H9 (cell line): ENCODE results near the gene INPP5B. TPM values are rescaled to one million over a fixed set of nuclear protein-coding genes. Genes with fewer than 3 reads are reported as not detected.

Source experiments
- DNase-seq: peaks from one replicate; pipeline ENCODE4 v3.0.0-alpha.2; 2017
- H2AFZ ChIP-seq: one replicate; pipeline ENCODE4 v1.6.1; 2013; ENCODE audit warnings: mild to moderate bottlenecking, low read length, control low read depth, moderate library complexity
- H2AK5ac ChIP-seq: 2 replicates; pipeline ENCODE4 v1.6.1; 2013; ENCODE audit warnings: low read length, control low read depth, mixed read lengths; ENCODE audit not compliant: insufficient read length
- H2BK120ac ChIP-seq: one replicate; pipeline ENCODE4 v1.6.1; 2013; ENCODE audit warnings: low read depth, mild to moderate bottlenecking, low read length, control low read depth, inconsistent platforms; ENCODE audit not compliant: poor library complexity, severe bottlenecking
- H2BK12ac ChIP-seq: 2 replicates; pipeline ENCODE4 v1.6.1; 2013; ENCODE audit warnings: low read length, control low read depth, mixed read lengths, low read depth; ENCODE audit not compliant: insufficient read length
- H2BK15ac ChIP-seq: 2 replicates; pipeline ENCODE4 v1.6.1; 2013; ENCODE audit warnings: low read depth, low read length, control low read depth
- H2BK20ac ChIP-seq: one replicate; pipeline ENCODE4 v1.6.1; 2013; ENCODE audit warnings: low read depth, mild to moderate bottlenecking, low read length, control low read depth, inconsistent platforms; ENCODE audit not compliant: poor library complexity, severe bottlenecking
- H2BK5ac ChIP-seq: 2 replicates; pipeline ENCODE4 v1.6.1; 2013; ENCODE audit warnings: low read length, control low read depth, mixed read lengths; ENCODE audit not compliant: insufficient read length
- H3K14ac ChIP-seq: 2 replicates; pipeline ENCODE4 v1.6.1; 2013; ENCODE audit warnings: low read length, control low read depth; ENCODE audit not compliant: insufficient read depth
- H3K18ac ChIP-seq: 2 replicates; pipeline ENCODE4 v1.6.1; 2013; ENCODE audit warnings: low read depth, mild to moderate bottlenecking, mixed read lengths, low read length, control low read depth; ENCODE audit not compliant: insufficient read length
- H3K23ac ChIP-seq: 2 replicates; pipeline ENCODE4 v1.6.1; 2013; ENCODE audit warnings: low read length, control low read depth, mixed read lengths, low read depth; ENCODE audit not compliant: insufficient read length
- H3K23me2 ChIP-seq: 2 replicates; pipeline ENCODE4 v1.6.1; 2013; ENCODE audit warnings: low read depth, mild to moderate bottlenecking, mixed read lengths, low read length, control low read depth; ENCODE audit not compliant: insufficient read length, poor library complexity, severe bottlenecking
- H3K27ac ChIP-seq: 2 replicates; pipeline ENCODE4 v1.5.1; 2013; ENCODE audit warnings: low read length, control low read depth, mixed read lengths, low read depth; ENCODE audit not compliant: insufficient read length
- H3K27me3 ChIP-seq: 2 replicates; pipeline ENCODE4 v1.6.1; 2013; ENCODE audit warnings: low read length, control low read depth, inconsistent platforms; ENCODE audit not compliant: insufficient read depth
- H3K4ac ChIP-seq: 2 replicates; pipeline ENCODE4 v1.6.1; 2013; ENCODE audit warnings: low read depth, mild to moderate bottlenecking, control low read depth, inconsistent platforms, low read length, moderate library complexity
- H3K4me1 ChIP-seq: 2 replicates; pipeline ENCODE4 v1.6.1; 2013; ENCODE audit warnings: low read length, control low read depth, inconsistent platforms; ENCODE audit not compliant: insufficient read depth
- H3K4me2 ChIP-seq: 2 replicates; pipeline ENCODE4 v1.6.1; 2013; ENCODE audit warnings: low read length, control low read depth, mixed read lengths; ENCODE audit not compliant: insufficient read length, insufficient read depth
- H3K56ac ChIP-seq: 2 replicates; pipeline ENCODE4 v1.6.1; 2013; ENCODE audit warnings: low read depth, mild to moderate bottlenecking, mixed read lengths, low read length, control low read depth; ENCODE audit not compliant: insufficient read length
- H3K79me1 ChIP-seq: 2 replicates; pipeline ENCODE4 v1.6.1; 2013; ENCODE audit warnings: low read depth, mild to moderate bottlenecking, moderate library complexity, low read length, control low read depth, inconsistent platforms; ENCODE audit not compliant: insufficient read depth, poor library complexity, severe bottlenecking
- H3K79me2 ChIP-seq: 2 replicates; pipeline ENCODE4 v1.6.1; 2013; ENCODE audit warnings: low read length, control low read depth, inconsistent platforms; ENCODE audit not compliant: insufficient read depth
- H3K9ac ChIP-seq: 2 replicates; pipeline ENCODE4 v1.6.1; 2013; ENCODE audit warnings: low read length, control low read depth, mixed read lengths; ENCODE audit not compliant: insufficient read length; ENCODE audit errors: extremely low read depth
- H3K9me3 ChIP-seq: one replicate; pipeline ENCODE4 v1.6.1; 2013; ENCODE audit warnings: low read depth, low read length, inconsistent platforms; ENCODE audit not compliant: control insufficient read depth
- H3T11ph ChIP-seq: one replicate; pipeline ENCODE4 v1.6.1; 2013; ENCODE audit warnings: mild to moderate bottlenecking, low read length, control low read depth, inconsistent platforms
- H4K20me1 ChIP-seq: one replicate; pipeline ENCODE4 v1.6.1; 2013; ENCODE audit not compliant: control insufficient read depth, insufficient read length, insufficient read depth
- H4K5ac ChIP-seq: 2 replicates; pipeline ENCODE4 v1.6.1; 2013; ENCODE audit warnings: low read depth, mild to moderate bottlenecking, mixed read lengths, low read length, control low read depth; ENCODE audit not compliant: insufficient read length
- H4K8ac ChIP-seq: replicated peaks from 2 replicates; pipeline ENCODE4 v1.6.1; 2013; ENCODE audit warnings: low read length, control low read depth, mixed read lengths, low read depth; ENCODE audit not compliant: insufficient read length
- H4K91ac ChIP-seq: 2 replicates; pipeline ENCODE4 v1.6.1; 2013; ENCODE audit warnings: low read depth, mild to moderate bottlenecking, moderate library complexity, mixed read lengths, low read length, control low read depth; ENCODE audit not compliant: insufficient read length
- H3K27ac Mint-ChIP-seq, 3 experiments: 2 replicates in 2 of 3; 3 replicates in 1 of 3; pipeline ENCODE4 v1.8.0; 2020 to 2021; ENCODE audit warnings: mixed read lengths in 3 of 3, mild to moderate bottlenecking in 1 of 3, moderate library complexity in 1 of 3
- H3K27me3 Mint-ChIP-seq: 2 replicates; pipeline ENCODE4 v1.8.0; 2021; ENCODE audit warnings: low read depth, mild to moderate bottlenecking, moderate library complexity, mixed read lengths
- H3K36me3 Mint-ChIP-seq, 3 experiments: 2 replicates in 2 of 3; 3 replicates in 1 of 3; pipeline ENCODE4 v1.8.0; 2020 to 2021; ENCODE audit warnings: low read depth in 3 of 3, mixed read lengths in 3 of 3; ENCODE audit not compliant: insufficient read depth in 1 of 3
- H3K4me1 Mint-ChIP-seq, 2 experiments: 2 replicates each; pipeline ENCODE4 v1.8.0; 2020; ENCODE audit warnings: mixed read lengths in 2 of 2
- H3K4me3 Mint-ChIP-seq, 2 experiments: 2 replicates in 1 of 2; 3 replicates in 1 of 2; pipeline ENCODE4 v1.8.0; 2020 to 2021; ENCODE audit warnings: mild to moderate bottlenecking in 2 of 2, mixed read lengths in 2 of 2, moderate library complexity in 1 of 2
- H3K9me3 Mint-ChIP-seq, 2 experiments: 2 replicates in 1 of 2; 3 replicates in 1 of 2; pipeline ENCODE4 v1.8.0; 2020; ENCODE audit warnings: mild to moderate bottlenecking in 2 of 2, mixed read lengths in 2 of 2, moderate library complexity in 1 of 2
- WGBS: extraction: QIAGEN DNeasy Blood & Tissue Kit; methylation state at CpG from one replicate; pipeline ENCODE4 v1.1.7; 2013; ENCODE audit warnings: missing lambda C conversion rate, low lambda C conversion rate, mixed read lengths; ENCODE audit not compliant: insufficient read length; ENCODE audit errors: extremely low coverage; 5-methylcytosine and 5-hydroxymethylcytosine counted together
- total RNA-seq: library from RNA; stranded (reverse); gene quantifications from 2 replicates; pipeline ENCODE4 v1.2.1, GENCODE V29; 2021
- TF ChIP-seq, protein P1 (sequence below): fragments of 200-600 bp; sonication (generic); conservative IDR thresholded peaks from 3 replicates; pipeline ENCODE4 v1.8.0; 2021; ENCODE audit warnings: antibody characterized with exemption, mild to moderate bottlenecking

Gene INPP5B
- total RNA-seq, 1 experiment from 2014 or later, result 28.2 TPM

DNA sequence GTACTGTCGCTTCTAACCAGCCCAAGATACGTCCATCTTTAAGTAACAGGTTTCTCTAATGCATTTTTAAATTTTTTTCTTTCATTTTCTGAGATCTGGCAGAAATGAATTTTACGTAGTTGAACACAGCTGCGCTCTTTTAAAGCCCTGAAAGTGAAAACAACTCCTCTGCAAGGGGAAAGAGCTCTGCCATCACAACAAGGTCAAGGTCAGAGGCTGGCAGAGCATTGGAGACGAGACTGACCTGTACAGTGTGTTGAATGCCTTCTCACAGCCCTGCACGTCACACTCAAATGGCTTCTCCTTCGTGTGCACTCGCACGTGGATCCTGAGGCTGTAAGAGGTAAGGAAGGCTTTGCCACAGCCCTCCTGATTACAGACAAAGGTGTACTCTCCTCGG, 107.2 kb downstream of the INPP5B start:
- Histone ChIP-seq H2BK120ac (no peak overlapping the region), H4K5ac (no peak overlapping the region), H3K79me1 (no peaks in the 10 kb centered on the region), H3K9ac (no peak overlapping the region), H4K8ac (no peak overlapping the region), H4K91ac (no peak overlapping the region), H3K4me1 (no peaks in the 10 kb centered on the region), H3K18ac (no peak overlapping the region), H2BK15ac (no peak overlapping the region), H3K79me2 (no peaks in the 10 kb centered on the region), H2AFZ (no peak overlapping the region), H3K4ac (no peak overlapping the region), H3K23ac (no peak overlapping the region), H3K56ac (no peak overlapping the region), H3T11ph (no peak overlapping the region), H4K20me1 (no peaks in the 10 kb centered on the region), H2BK5ac (no peak overlapping the region), H2BK12ac (no peak overlapping the region), H3K4me2 (no peak overlapping the region), H3K27ac (no peak overlapping the region), H3K23me2 (no peaks in the 10 kb centered on the region), H3K9me3 (no peaks in the 10 kb centered on the region), H3K14ac (no peak overlapping the region), H2AK5ac (no peak overlapping the region), H2BK20ac (no peak overlapping the region), H3K27me3 (no peaks in the 10 kb centered on the region)
- Mint-ChIP-seq H3K27me3 (no peaks in the 10 kb centered on the region), H3K4me3 (no peak overlapping the region), H3K27ac (no peak overlapping the region; a peak in 1 of 7 replicates), H3K36me3 (peaks cover 5 to 43% (median 24%) of the 10 kb centered on the region in 3 experiments; a peak in 6 of 7 replicates), H3K9me3 (no peaks in the 10 kb centered on the region), H3K4me1 (no peaks in the 10 kb centered on the region)
- WGBS, result no CpG with 5 or more reads among the region's 10 CpGs
- DNase-seq, result no peak
- TF ChIP-seq, protein P1, sequence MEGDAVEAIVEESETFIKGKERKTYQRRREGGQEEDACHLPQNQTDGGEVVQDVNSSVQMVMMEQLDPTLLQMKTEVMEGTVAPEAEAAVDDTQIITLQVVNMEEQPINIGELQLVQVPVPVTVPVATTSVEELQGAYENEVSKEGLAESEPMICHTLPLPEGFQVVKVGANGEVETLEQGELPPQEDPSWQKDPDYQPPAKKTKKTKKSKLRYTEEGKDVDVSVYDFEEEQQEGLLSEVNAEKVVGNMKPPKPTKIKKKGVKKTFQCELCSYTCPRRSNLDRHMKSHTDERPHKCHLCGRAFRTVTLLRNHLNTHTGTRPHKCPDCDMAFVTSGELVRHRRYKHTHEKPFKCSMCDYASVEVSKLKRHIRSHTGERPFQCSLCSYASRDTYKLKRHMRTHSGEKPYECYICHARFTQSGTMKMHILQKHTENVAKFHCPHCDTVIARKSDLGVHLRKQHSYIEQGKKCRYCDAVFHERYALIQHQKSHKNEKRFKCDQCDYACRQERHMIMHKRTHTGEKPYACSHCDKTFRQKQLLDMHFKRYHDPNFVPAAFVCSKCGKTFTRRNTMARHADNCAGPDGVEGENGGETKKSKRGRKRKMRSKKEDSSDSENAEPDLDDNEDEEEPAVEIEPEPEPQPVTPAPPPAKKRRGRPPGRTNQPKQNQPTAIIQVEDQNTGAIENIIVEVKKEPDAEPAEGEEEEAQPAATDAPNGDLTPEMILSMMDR, result no peak
